ENCODE measurements around the gene CCL15. TPM values are rescaled to one million over a fixed set of nuclear protein-coding genes. Genes with fewer than 3 reads are reported as not detected.

CCL15 gene
- total and polyA plus RNA-seq, 2 donors (not counting 3 experiments of a cell fraction or from before 2014, with no cell fraction given): not detected

- BruUV-seq (replicated peaks): no TSS peak
- FAIRE-seq (no peak), DNase-seq (ENCODE audit: low read depth, low spot score) (peak; percentile 64)
- Histone ChIP-seq H3K9me1 (replicated peaks; ENCODE audit: control insufficient read depth, extremely low read depth, insufficient read depth, low read length) (no peaks in the 10 kb centered on the region), H2AFZ (ENCODE audit: low read depth, low read length) (peak within 1 kb of the TSS; percentile 32), H4K20me1 (replicated peaks; ENCODE audit: control insufficient read depth, extremely low read depth, insufficient read depth, low read length) (no peaks in the 10 kb centered on the region), H3K9me3 (replicated peaks; ENCODE audit: control insufficient read depth, insufficient read depth, low read length) (no peaks in the 10 kb centered on the region), H3K9ac (replicated peaks; ENCODE audit: extremely low read depth, insufficient read depth, low read length) (no peak within 1 kb of the TSS), H3K4me2 (ENCODE audit: insufficient read depth, low read length) (peak within 1 kb of the TSS; percentile 4), H3K4me3 (replicated peaks in 1 of 3; ENCODE audit: insufficient read depth in 1 of 3, low read depth in 1 of 3, low read length in 3 of 3) (no peak within 1 kb of the TSS), H3K79me2 (ENCODE audit: control insufficient read depth, insufficient read depth, low read length) (no peaks in the 10 kb centered on the region), H3K27me3 (ENCODE audit: control insufficient read depth in 2 of 2, insufficient read depth in 2 of 2, low read length in 2 of 2) (no peaks in the 10 kb centered on the region), H3K27ac (ENCODE audit: insufficient read depth, low read depth, low read length) (no peak within 1 kb of the TSS), H3K36me3 (ENCODE audit: control insufficient read depth in 2 of 2, extremely low read depth in 1 of 2, insufficient read depth in 2 of 2, low read length in 2 of 2) (peaks cover 0 to 4% of the 10 kb centered on the region in 2 experiments), H3K4me1 (ENCODE audit: control insufficient read depth, extremely low read depth, insufficient read depth, low read length) (peaks cover 33% of the 10 kb centered on the region)
- POLR2A ChIA-PET: no interaction called here
- CTCF ChIA-PET: interaction anchor here (0.9 to 3.0 kb wide), 4 partner anchors 11 to 86 kb away, joined by 3 to 24 read pairs (median 12); no protein-coding TSS in a partner anchor
- intact Hi-C loops (cut with micrococcal nuclease) (no loop called here), dilution Hi-C loops (cut with MboI; ENCODE audit: extremely low pct_ligation_motif_present, low sequenced_read_pairs) (no loop called here)
- TF ChIP-seq FOS (IDR thresholded peaks at IDR 0.05; ENCODE audit: borderline replicate concordance, insufficient read depth, low read length) (no peak), POLR2A (IDR thresholded peaks at IDR 0.05; ENCODE audit: low read depth, low read length) (no peak)
- TF ChIP-seq, protein P1, sequence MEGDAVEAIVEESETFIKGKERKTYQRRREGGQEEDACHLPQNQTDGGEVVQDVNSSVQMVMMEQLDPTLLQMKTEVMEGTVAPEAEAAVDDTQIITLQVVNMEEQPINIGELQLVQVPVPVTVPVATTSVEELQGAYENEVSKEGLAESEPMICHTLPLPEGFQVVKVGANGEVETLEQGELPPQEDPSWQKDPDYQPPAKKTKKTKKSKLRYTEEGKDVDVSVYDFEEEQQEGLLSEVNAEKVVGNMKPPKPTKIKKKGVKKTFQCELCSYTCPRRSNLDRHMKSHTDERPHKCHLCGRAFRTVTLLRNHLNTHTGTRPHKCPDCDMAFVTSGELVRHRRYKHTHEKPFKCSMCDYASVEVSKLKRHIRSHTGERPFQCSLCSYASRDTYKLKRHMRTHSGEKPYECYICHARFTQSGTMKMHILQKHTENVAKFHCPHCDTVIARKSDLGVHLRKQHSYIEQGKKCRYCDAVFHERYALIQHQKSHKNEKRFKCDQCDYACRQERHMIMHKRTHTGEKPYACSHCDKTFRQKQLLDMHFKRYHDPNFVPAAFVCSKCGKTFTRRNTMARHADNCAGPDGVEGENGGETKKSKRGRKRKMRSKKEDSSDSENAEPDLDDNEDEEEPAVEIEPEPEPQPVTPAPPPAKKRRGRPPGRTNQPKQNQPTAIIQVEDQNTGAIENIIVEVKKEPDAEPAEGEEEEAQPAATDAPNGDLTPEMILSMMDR (IDR thresholded peaks at IDR 0.05; ENCODE audit: extremely low read depth in 1 of 2, insufficient read depth in 1 of 2, low read depth in 1 of 2, low read length in 2 of 2): no peak
Measured at GRCh38 chr17:35986643-35987042, 14.7 kb downstream of the CCL15 start, which contains the start of gene CCL14. TSS of gene CCL14 (minus strand) at chr17:35986729. CDS start at chr17:35986649, 80 bp downstream.

GRCh38 chr17:35984140-35984539 lies 17.2 kb downstream of the CCL15 start:
- H3K9me1 ChIP-seq (replicated peaks; ENCODE audit: control insufficient read depth, extremely low read depth, insufficient read depth, low read length): no peaks in the 10 kb centered on the region
- H4K20me1 ChIP-seq (replicated peaks; ENCODE audit: control insufficient read depth, extremely low read depth, insufficient read depth, low read length): no peaks in the 10 kb centered on the region
- H3K4me2 ChIP-seq (ENCODE audit: insufficient read depth, low read length): no peak overlapping the region
- no peak overlapping the region for H3K9ac ChIP-seq (replicated peaks; ENCODE audit: extremely low read depth, insufficient read depth, low read length)
- intact Hi-C loops (cut with micrococcal nuclease) (no loop called here), dilution Hi-C loops (cut with MboI; ENCODE audit: extremely low pct_ligation_motif_present, low sequenced_read_pairs) (no loop called here)
- no peaks in the 10 kb centered on the region for H3K27me3 ChIP-seq (ENCODE audit: control insufficient read depth in 2 of 2, insufficient read depth in 2 of 2, low read length in 2 of 2)
- H2AFZ ChIP-seq (ENCODE audit: low read depth, low read length): no peak overlapping the region
- TF ChIP-seq MYC (IDR thresholded peaks at IDR 0.05; ENCODE audit: low read depth, low read length) (no peak), EZH2 (IDR thresholded peaks at IDR 0.05; ENCODE audit: borderline replicate concordance, low read depth, low read length, severe bottlenecking) (no peak), MAX (IDR thresholded peaks at IDR 0.05; ENCODE audit: insufficient read depth, insufficient read length) (no peak), POLR2A (IDR thresholded peaks at IDR 0.05; ENCODE audit: low read depth, low read length) (no peak), GATA2 (IDR thresholded peaks at IDR 0.05; ENCODE audit: insufficient read depth, insufficient read length, low read depth, low read length) (no peak), JUN (IDR thresholded peaks at IDR 0.05; ENCODE audit: borderline replicate concordance, insufficient read depth, insufficient read length, low read depth) (no peak), POLR2AphosphoS5 (IDR thresholded peaks at IDR 0.05; ENCODE audit: insufficient read depth, low read depth, low read length) (no peak), FOS (IDR thresholded peaks at IDR 0.05; ENCODE audit: borderline replicate concordance, insufficient read depth, low read length) (no peak)
- TF ChIP-seq, protein P1 (IDR thresholded peaks at IDR 0.05; ENCODE audit: extremely low read depth in 1 of 2, insufficient read depth in 1 of 2, low read depth in 1 of 2, low read length in 2 of 2): no peak
- H3K4me1 ChIP-seq (ENCODE audit: control insufficient read depth, extremely low read depth, insufficient read depth, low read length): peaks cover 30% of the 10 kb centered on the region
- no peaks in the 10 kb centered on the region for H3K79me2 ChIP-seq (ENCODE audit: control insufficient read depth, insufficient read depth, low read length)
- no peak overlapping the region for H3K4me3 ChIP-seq (replicated peaks in 1 of 3; ENCODE audit: insufficient read depth in 1 of 3, low read depth in 1 of 3, low read length in 3 of 3)
- H3K9me3 ChIP-seq (replicated peaks; ENCODE audit: control insufficient read depth, insufficient read depth, low read length): no peaks in the 10 kb centered on the region
- no peak overlapping the region for H3K27ac ChIP-seq (ENCODE audit: insufficient read depth, low read depth, low read length)
- ChIA-PET CTCF (interaction anchor here (4.9 kb wide), 1 partner anchor 15 kb away, joined by 21 read pairs; no protein-coding TSS in a partner anchor), POLR2A (no interaction called here)
- no TSS peak for BruUV-seq (replicated peaks)
- FAIRE-seq (no peak), DNase-seq (ENCODE audit: low read depth, low spot score) (no peak)
- peaks cover 0 to 4% of the 10 kb centered on the region in 2 experiments for H3K36me3 ChIP-seq (ENCODE audit: control insufficient read depth in 2 of 2, extremely low read depth in 1 of 2, insufficient read depth in 2 of 2, low read length in 2 of 2)

All from endothelial cell of umbilical vein (primary cell).